Coronary artery (tissue), 2 donors: Measurements from ENCODE around the gene UBE2I.
"Not testable (repeated sequence)": the region's sequence is repeated elsewhere in the genome, so short reads cannot be mapped to it uniquely, and the experiment has no call there.

Source experiments
- DNase-seq: peaks from one replicate; pipeline ENCODE4 v3.0.0-alpha.2; 2017; ENCODE audit warnings: low spot score
- H3K27ac ChIP-seq, 2 donors: fragments of 200-600 bp; sonication (generic); one replicate each; pipeline ENCODE4 v1.5.1; 2016 to 2019
- H3K4me3 ChIP-seq: fragments of 200-600 bp; sonication (generic); 2 replicates; pipeline ENCODE4 v1.5.1; 2016; ENCODE audit warnings: mild to moderate bottlenecking, moderate library complexity
- TF ChIP-seq, protein P1 (sequence below): fragments of 200-600 bp; sonication (generic); IDR thresholded peaks from one replicate; pipeline ENCODE4 v1.5.1; 2019; ENCODE audit warnings: antibody characterized with exemption

Gene UBE2I

DNA sequence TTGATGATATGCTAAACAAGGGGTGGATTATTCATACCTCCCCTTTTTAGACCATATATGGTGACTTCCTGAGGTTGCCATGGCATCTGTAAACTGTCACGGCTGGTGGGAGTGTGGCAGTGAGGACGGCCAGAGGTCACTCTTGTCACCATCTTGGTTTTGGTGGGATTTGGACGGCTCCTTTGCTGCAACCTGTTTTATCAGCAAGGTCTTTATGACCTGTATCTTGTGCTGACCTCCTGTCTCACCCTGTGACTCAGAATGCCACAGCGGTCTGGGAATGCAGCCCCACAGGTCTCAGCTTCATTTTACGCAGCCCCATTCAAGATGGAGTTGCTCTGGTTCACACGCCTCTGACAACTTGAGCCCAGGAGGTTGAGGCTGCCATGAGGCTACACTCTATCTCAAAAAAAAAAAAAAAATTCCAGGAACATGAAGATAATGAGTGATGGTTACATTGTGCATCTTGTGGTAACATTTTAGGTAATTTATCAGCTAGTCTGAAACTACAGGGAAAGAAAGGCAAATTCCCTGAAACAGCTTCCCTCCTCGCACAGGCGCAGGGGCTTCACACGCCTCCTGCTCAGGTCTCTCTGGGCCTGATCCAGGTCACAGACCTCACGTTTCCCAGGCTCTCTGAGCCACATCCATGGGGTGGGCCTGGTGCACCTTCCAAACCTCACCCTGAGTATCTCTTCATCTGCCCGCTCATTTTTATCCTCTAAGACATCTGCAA, 15.3 kb upstream of the UBE2I start:
- DNase-seq: no peak
- TF ChIP-seq, protein P1, sequence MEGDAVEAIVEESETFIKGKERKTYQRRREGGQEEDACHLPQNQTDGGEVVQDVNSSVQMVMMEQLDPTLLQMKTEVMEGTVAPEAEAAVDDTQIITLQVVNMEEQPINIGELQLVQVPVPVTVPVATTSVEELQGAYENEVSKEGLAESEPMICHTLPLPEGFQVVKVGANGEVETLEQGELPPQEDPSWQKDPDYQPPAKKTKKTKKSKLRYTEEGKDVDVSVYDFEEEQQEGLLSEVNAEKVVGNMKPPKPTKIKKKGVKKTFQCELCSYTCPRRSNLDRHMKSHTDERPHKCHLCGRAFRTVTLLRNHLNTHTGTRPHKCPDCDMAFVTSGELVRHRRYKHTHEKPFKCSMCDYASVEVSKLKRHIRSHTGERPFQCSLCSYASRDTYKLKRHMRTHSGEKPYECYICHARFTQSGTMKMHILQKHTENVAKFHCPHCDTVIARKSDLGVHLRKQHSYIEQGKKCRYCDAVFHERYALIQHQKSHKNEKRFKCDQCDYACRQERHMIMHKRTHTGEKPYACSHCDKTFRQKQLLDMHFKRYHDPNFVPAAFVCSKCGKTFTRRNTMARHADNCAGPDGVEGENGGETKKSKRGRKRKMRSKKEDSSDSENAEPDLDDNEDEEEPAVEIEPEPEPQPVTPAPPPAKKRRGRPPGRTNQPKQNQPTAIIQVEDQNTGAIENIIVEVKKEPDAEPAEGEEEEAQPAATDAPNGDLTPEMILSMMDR: no peak
- no peak overlapping the region for H3K27ac ChIP-seq
- no peak overlapping the region for H3K4me3 ChIP-seq

GRCh38 chr16:1295465-1295864, 14.0 kb upstream of the UBE2I start:
- Histone ChIP-seq H3K4me3 (no peak overlapping the region), H3K27ac (no peak overlapping the region)
- DNase-seq: no peak
- TF ChIP-seq, protein P1: no peak

- H3K27ac ChIP-seq, DNase-seq, H3K4me3 ChIP-seq: not testable (repeated sequence)
These were observed 12.8 kb upstream of the UBE2I start for GRCh38 chr16:1296688-1297017.

DNA sequence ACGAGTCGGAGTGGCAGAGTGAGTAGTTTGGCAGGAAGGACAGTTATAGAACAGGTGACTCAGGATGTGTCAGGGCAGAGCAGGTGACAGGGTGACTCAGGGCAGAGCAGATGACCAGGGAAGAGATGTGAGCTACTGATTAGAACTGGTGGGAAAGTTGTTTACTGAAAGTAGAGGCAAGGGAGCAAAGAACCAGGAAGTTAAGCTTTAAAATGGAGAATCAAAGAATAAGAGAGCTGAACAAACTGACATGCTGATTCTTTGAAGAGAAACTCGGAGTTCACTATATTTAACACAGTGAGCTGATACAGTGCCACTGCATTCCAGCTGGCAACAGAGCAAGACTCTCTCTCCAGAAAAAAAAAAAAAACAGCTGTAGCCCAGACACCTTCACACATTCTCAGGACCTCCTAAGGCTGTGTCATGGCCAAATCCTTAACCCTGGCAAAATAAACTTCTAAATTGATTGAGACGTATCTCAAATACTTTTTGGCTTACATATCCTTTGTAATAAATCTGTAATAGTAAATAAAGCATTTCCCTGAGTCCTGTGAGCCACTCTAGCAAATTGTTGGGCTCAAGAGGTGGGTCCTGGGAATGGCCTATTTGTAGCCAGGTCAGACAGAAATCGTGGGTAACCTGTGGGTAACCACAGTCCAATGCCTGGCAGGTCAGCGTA, 12.3 kb upstream of the UBE2I start:
- H3K4me3 ChIP-seq: no peak overlapping the region
- TF ChIP-seq, protein P1: no peak
- no peak for DNase-seq
- no peak overlapping the region for H3K27ac ChIP-seq

- H3K27ac ChIP-seq: no peak overlapping the region
- no peak overlapping the region for H3K4me3 ChIP-seq
- no peak for DNase-seq
- TF ChIP-seq, protein P1: no peak
These were observed 11.0 kb upstream of the UBE2I start for GRCh38 chr16:1298406-1298805.

GRCh38 chr16:1299012-1299867, 10.2 kb upstream of the UBE2I start:
- no peak for DNase-seq
- Histone ChIP-seq H3K27ac (no peak overlapping the region), H3K4me3 (no peak overlapping the region)
- TF ChIP-seq, protein P1: no peak

- H3K27ac ChIP-seq: no peak overlapping the region
- no peak overlapping the region for H3K4me3 ChIP-seq
- TF ChIP-seq, protein P1: no peak
- DNase-seq: no peak
These were observed 9.6 kb upstream of the UBE2I start for GRCh38 chr16:1299868-1300203.
